Smooth muscle cell (in vitro differentiated cells): ENCODE results near the gene RPL3. TPM values are rescaled to one million over a fixed set of nuclear protein-coding genes. Genes with fewer than 3 reads are reported as not detected.
"Not testable (repeated sequence)": the region's sequence is repeated elsewhere in the genome, so short reads cannot be mapped to it uniquely, and the experiment has no call there.

Experiments
- DNase-seq: peaks from one replicate; lab custom pipeline; 2025; ENCODE audit not compliant: unreplicated experiment; lab: John Stamatoyannopoulos, UW
- H2AFZ ChIP-seq: fragments of 200-600 bp; sonication (generic); 2 replicates; pipeline ENCODE4 v1.6.0; 2016; ENCODE audit warnings: antibody characterized with exemption, low read depth, mild to moderate bottlenecking
- H3F3A ChIP-seq: fragments of 200-600 bp; sonication (generic); 2 replicates; pipeline ENCODE4 v1.6.0; 2017; ENCODE audit warnings: antibody characterized with exemption, low read depth
- H3K27ac ChIP-seq: fragments of 200-600 bp; sonication (generic); 2 replicates; pipeline ENCODE4 v1.5.1; 2016; ENCODE audit warnings: low read depth, mild to moderate bottlenecking
- H3K27me3 ChIP-seq: fragments of 200-600 bp; sonication (generic); 2 replicates; pipeline ENCODE4 v1.6.1; 2016; ENCODE audit warnings: low read depth, mild to moderate bottlenecking
- H3K36me3 ChIP-seq: fragments of 200-600 bp; sonication (generic); 2 replicates; pipeline ENCODE4 v1.5.1; 2016; ENCODE audit warnings: low read depth
- H3K4me1 ChIP-seq: fragments of 200-600 bp; sonication (generic); 2 replicates; pipeline ENCODE4 v1.5.1; 2016; ENCODE audit warnings: low read depth
- H3K4me2 ChIP-seq: fragments of 200-600 bp; sonication (generic); 2 replicates; pipeline ENCODE4 v1.6.0; 2016; ENCODE audit warnings: mild to moderate bottlenecking
- H3K4me3 ChIP-seq: fragments of 200-600 bp; sonication (generic); 2 replicates; pipeline ENCODE4 v1.5.1; 2016; ENCODE audit warnings: mild to moderate bottlenecking
- H3K79me2 ChIP-seq: fragments of 200-600 bp; sonication (generic); 2 replicates; pipeline ENCODE4 v1.6.0; 2016; ENCODE audit warnings: low read depth, mild to moderate bottlenecking
- H3K9ac ChIP-seq: fragments of 200-600 bp; sonication (generic); 2 replicates; pipeline ENCODE4 v1.6.0; 2016; ENCODE audit warnings: low read depth
- H3K9me3 ChIP-seq: fragments of 200-600 bp; sonication (generic); replicated peaks from 2 replicates; pipeline ENCODE4 v1.5.1; 2016; ENCODE audit warnings: low read depth
- H4K20me1 ChIP-seq: fragments of 200-600 bp; sonication (generic); 2 replicates; pipeline ENCODE4 v1.6.0; 2016; ENCODE audit warnings: low read depth
- CTCF ChIP-seq: fragments of 200-600 bp; sonication (generic); IDR thresholded peaks from 2 replicates; pipeline ENCODE4 v1.5.1; 2017; ENCODE audit warnings: borderline replicate concordance, mild to moderate bottlenecking, antibody characterized with exemption; ENCODE audit not compliant: insufficient read depth, poor library complexity, severe bottlenecking
- WGBS: methylation state at CpG from one replicate; pipeline ENCODE4 v1.1.7; 2016; ENCODE audit warnings: low lambda C conversion rate; 5-methylcytosine and 5-hydroxymethylcytosine counted together
- polyA plus RNA-seq: library from polyadenylated mRNA; unstranded; fragments of >200 nt; fragmentation: Nextera tagmentation; extraction: Ambion mirVana; gene quantifications from 2 replicates; pipeline ENCODE4 v1.2.1, GENCODE V29; 2016
- total RNA-seq: library from RNA; depleted of rRNA; stranded (reverse); fragments of >200 nt; gene quantifications from 2 replicates; pipeline ENCODE4 v1.2.3, GENCODE V29; 2014

The RPL3 gene
- total and polyA plus RNA-seq, 2 experiments from 2014 or later = 717 to 1,022 TPM

- no peak overlapping the region for H2AFZ ChIP-seq
These were observed 41.4 kb upstream of the RPL3 start for GRCh38 chr22:39360674-39361413.

GRCh38 chr22:39360242-39360641 is 40.8 kb upstream of the RPL3 start:
- Histone ChIP-seq H3K4me2 (no peak overlapping the region), H3K9me3 (no peaks in the 10 kb centered on the region), H3K27me3 (no peaks in the 10 kb centered on the region), H3K36me3 (no peaks in the 10 kb centered on the region), H3F3A (no peaks in the 10 kb centered on the region), H3K27ac (no peak overlapping the region), H3K79me2 (no peaks in the 10 kb centered on the region), H3K4me3 (no peak overlapping the region), H2AFZ (no peak overlapping the region), H4K20me1 (peaks cover 30% of the 10 kb centered on the region), H3K9ac (no peak overlapping the region), H3K4me1 (no peaks in the 10 kb centered on the region)
- 95% methylated on average over 18 of the region's 18 CpGs for whole genome bisulfite sequencing
- no peak for DNase-seq
- no peak for TF ChIP-seq CTCF

More at GRCh38 chr22:39360674-39361413, 41.4 kb upstream of the RPL3 start:
- Histone ChIP-seq H3K4me3 (no peak overlapping the region), H3K36me3 (no peaks in the 10 kb centered on the region), H3K9me3 (no peaks in the 10 kb centered on the region), H3K9ac (no peak overlapping the region), H4K20me1 (peaks cover 34% of the 10 kb centered on the region), H3K4me1 (no peaks in the 10 kb centered on the region), H3F3A (no peaks in the 10 kb centered on the region), H3K79me2 (no peaks in the 10 kb centered on the region), H3K27me3 (no peaks in the 10 kb centered on the region), H3K4me2 (no peak overlapping the region), H3K27ac (no peak overlapping the region)
- no peak for TF ChIP-seq CTCF
- DNase-seq = no peak
- 71% methylated on average over 14 of the region's 14 CpGs for WGBS

- no peak overlapping the region for H3K4me2 ChIP-seq
- TF ChIP-seq CTCF = no peak
- no peaks in the 10 kb centered on the region for H3K27me3 ChIP-seq
- peaks cover 25% of the 10 kb centered on the region for H4K20me1 ChIP-seq
- H3K9ac ChIP-seq = no peak overlapping the region
- no peak overlapping the region for H3K4me3 ChIP-seq
- no peak overlapping the region for H2AFZ ChIP-seq
- 97% methylated on average over 8 of the region's 9 CpGs for WGBS
- no peak for DNase-seq
- H3K36me3 ChIP-seq = no peaks in the 10 kb centered on the region
- no peaks in the 10 kb centered on the region for H3K4me1 ChIP-seq
- no peaks in the 10 kb centered on the region for H3K79me2 ChIP-seq
- H3F3A ChIP-seq = no peaks in the 10 kb centered on the region
- no peak overlapping the region for H3K27ac ChIP-seq
- H3K9me3 ChIP-seq = no peaks in the 10 kb centered on the region
These were observed 40.3 kb upstream of the RPL3 start for GRCh38 chr22:39359659-39360195.

- WGBS = 89% methylated on average over 16 of the region's 17 CpGs
- not testable (repeated sequence) for H3K79me2 ChIP-seq, H3K27me3 ChIP-seq, H3K36me3 ChIP-seq, H3K9me3 ChIP-seq, H3F3A ChIP-seq, H3K4me1 ChIP-seq, H2AFZ ChIP-seq, H3K9ac ChIP-seq, H3K4me3 ChIP-seq, DNase-seq, H3K4me2 ChIP-seq, H3K27ac ChIP-seq
- H4K20me1 ChIP-seq = peaks cover 12% of the 10 kb centered on the region
These were observed 38.8 kb upstream of the RPL3 start for GRCh38 chr22:39358197-39358596.

- not testable (repeated sequence) for H3K27ac ChIP-seq, H3K4me3 ChIP-seq, H3K79me2 ChIP-seq, H3K4me2 ChIP-seq, DNase-seq, H2AFZ ChIP-seq, H3K9ac ChIP-seq, H4K20me1 ChIP-seq, H3K27me3 ChIP-seq, H3K36me3 ChIP-seq, H3F3A ChIP-seq, H3K9me3 ChIP-seq, H3K4me1 ChIP-seq
- WGBS = 74% methylated on average over 42 of the region's 53 CpGs
These were observed 38.0 kb upstream of the RPL3 start for GRCh38 chr22:39357110-39358108.
